Activated CD8-positive, alpha-beta memory T cell treated with anti-CD3 and anti-CD28 coated beads for 24 hours (primary cell): ENCODE results near the gene ARID2.

Source experiments
- DNase-seq: peaks from one replicate; pipeline ENCODE4 v3.0.0-alpha.2; 2020

The ARID2 gene

DNA sequence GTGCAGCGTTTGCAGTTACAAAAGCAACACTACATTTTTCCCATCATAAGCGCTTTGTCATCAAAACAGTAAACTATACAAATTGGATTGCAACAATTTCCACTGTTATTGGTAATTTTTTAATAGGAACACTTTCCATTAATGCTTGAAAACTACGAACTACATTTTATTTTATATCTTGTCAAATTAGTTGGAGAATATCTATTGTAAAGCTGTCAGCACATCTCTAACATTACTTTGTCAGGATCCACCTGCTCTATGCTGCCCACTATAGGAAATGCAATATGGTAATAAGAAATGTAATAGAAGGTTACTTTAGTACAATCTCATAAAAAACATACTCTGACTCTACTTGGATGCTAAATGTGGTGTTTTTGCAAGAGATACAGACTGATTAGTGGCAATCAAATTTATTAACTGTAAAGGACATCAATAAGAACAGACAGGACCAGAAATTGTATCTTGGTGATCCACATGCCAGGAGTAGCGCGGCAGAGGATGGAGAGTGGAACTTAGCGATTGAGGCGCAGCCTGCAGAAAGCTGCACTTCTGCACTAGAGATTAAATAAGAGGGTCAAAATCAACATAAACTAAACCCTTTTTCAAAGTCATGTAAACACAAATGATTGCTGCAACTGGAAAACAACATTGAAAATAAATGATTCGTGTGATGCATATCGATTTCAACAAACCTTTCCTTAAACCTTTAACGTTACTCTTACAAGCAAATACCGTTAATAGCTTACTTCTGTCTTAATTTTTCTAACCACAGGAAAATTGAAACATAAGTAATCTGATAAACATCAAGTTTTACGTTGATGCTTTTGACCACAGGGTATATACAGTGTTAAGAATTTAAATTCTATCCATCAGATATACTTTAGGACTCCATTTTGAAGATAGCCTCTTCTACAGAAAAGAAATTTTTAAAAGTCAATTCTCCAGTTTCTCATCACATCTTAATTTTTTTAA lies 3.6 kb upstream of the ARID2 start:
- no peak for DNase-seq

DNA sequence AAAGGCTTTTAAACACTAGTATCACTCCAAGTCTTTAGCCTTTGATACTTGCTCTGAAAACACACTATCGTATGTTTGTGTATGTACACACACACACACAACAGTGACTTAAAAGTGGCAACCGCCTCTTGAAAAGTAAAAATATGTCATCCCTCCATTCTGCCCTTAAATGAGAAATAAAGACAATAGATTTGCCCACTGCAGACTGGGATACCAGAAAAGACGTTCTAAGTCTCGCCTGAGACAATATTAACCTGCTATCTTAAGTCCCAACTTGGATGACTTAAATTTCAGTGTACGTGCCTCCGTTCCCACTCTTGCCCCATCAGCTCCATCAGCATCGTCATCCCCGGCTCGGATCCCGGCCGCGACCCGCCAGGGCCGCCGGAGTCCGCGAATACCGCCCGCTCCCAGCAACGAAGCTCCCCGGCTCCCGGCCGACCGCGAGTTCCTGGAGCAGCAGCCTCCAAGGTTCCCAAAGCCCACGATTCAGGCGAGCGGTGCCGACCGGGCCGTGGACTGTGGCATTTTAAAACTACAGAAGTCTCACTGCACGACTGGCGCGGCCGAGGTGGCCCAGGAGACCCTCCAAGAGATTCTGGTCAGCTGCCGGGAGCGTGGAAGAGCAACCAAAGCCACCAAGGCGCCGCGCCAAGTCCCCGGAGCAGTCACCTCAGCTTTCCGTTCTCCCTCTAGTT lies 2.8 kb upstream of the ARID2 start:
- peak; percentile 76 for DNase-seq

DNA sequence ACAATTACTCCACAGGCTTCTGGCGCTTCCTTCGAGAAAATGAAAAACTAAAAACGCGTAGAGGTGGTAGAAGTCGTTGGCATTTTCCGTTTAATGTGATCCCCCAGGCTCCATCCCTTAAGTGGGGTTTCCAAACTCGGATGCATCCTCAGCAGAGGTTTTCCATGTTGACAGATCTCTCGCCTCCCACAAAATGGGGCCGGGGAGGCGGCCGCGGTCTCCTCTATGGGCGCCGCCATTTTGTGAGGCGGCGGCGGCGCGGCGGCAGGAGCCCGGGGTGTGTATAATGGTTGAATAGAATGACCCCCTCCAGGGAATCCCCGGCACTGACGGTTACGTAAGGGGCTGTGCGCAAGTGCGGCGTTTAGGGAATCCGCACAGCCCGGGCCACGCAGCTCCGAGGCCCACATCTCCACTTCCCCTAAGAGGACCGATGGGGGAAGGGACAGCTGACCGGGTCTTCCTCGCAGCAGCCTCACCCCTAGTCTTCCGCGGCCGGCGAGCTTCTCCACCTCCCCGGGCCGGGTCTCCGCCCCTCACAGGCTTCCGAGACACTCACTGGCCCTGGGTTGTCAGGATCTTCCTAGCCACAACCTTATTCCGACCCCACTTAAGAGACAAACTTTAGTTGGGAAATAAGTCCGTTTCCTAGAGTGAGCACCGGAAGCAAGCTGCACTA lies 2.1 kb upstream of the ARID2 start:
- DNase-seq = peak; percentile 91

DNA sequence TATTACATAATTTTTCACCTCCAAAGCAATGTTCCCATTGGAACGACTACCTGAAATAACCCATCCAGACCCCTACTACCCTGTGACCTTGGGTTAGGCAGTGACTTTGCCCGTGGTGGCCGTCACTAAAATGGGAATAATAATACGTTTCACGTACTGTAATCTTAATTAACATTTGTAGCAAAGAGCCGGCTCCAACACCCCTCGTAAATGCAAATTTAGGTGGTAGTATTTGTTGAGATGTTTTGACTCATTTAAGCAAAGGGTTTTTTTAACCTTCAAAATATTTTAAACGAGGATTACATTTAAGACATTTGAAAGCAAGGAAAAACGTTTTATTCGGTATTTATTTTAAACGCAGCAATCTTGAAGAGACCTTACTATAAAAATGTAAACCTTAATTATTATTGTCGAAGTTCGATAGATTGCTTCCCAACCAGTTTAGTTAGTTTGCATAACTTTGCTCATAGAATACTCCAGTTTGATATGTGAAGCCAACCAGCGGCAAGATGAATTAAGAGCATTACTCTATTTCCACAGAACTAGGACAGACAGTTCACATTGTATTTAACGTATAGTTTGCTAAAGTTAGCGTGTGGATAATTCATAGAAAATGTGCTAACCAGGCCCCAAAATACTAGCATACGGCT lies 1.4 kb upstream of the ARID2 start:
- DNase-seq = no peak

DNA sequence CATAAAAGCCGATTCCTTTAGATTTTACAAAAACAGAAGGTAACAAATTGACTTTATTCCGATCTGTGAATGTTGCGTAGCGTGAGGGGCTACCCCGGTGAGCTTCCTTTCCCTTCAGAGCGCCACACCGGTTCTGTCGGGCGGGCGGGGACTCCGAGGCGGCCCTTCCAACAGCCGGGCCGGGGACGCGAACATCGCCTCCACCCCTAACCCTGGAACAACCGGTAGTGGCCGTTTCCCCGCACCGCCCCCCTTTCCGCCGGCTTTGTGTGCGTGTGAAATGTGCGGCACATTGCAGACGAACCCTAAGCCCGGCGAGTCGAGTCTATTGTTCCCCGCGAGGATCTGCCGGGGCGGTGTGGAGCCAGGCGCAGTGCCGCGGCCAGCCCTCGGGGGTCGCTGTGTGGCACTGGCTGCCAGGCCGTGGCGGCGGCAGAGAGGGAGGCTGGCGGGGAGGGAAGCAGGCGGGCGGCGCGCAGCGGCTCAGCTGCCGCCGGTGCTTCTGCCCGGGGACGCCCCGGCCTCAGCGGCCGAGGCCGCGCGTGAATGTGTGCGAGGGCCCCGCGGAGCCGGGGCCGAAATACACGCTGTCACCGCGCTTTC lies 775 bp upstream of the ARID2 start:
- peak; percentile 98 for DNase-seq

DNA sequence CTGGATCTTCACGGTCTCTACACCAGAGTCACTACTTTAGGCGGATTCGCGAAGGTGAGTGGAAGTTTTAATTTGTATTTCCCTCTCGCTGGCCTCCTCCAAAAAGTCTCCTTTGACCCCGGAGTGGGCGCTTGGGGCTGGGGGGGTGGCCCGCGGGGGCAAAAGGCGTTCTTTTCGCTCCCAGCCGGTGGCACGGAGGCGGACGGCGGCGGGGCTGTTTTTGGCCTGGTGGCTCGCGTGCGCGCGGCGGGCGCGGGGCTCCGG lies 510 bp downstream of the ARID2 start:
- no peak for DNase-seq

DNA sequence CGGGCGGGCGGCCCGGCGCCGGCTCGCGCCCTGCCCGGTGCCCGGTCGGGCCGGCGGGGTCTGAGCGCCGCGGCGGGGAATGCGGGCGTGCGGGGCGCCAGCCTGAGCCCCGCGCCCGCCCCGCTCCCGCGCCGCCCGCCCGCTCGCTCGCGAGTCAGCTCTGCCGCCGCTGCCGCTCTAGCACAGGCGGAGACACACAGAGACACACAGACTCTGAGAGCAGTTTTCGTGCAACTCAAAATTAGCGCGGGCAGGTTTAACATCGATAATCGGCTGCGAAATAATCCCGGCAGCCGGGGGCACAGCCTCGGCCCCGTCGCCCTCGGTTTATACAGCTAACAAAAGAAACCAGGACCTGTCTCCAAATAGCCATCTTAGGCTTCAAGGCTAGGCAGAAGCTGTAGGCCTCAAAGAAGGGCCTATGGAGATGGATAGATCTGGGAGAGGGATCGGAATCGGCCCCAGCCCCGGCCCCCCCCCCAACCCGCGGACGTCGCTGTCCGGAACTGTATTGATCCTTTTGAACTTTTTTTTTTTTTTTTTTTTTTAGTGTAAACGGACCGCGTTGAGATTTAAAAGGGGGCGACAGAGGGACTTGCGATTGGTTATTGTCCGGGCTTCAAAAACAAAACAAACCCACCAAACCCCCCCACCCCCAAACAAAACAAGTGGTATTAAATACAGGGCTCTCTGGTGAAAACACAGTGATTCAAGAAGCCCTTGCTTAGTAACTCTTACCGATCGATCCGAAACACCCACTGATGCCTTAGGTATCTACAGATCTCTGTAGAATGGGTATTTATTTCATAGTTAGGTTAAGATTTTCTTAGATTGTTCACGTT lies 1.1 kb downstream of the ARID2 start:
- DNase-seq = peak; percentile 84

DNA sequence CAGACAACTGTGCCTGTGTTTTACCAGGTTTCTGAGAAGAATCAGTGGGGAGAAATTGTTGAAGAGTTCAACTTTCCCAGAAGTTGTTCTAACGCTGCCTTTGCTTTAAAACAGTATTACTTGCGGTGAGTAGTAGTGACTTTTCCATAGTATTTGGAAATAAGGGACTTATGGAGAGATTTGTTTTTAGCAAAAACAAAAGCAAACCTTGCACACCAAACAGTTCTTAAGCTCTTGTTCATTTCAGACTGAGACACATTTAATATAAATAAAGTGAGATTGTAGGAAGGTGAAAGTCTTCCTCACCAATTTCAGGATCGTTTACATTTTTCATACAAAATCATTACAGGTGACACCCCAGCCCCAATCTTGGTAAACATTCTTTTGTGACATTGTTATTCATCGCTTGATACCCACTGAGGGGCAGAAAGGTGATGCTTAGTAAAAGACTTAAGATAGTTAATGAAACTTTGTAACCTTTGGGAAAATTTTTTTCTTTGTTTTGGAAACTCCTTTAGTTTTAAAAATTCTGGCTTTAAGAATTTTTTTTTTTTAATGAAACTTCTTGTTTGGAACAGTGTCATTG lies 1.8 kb downstream of the ARID2 start:
- no peak for DNase-seq

DNA sequence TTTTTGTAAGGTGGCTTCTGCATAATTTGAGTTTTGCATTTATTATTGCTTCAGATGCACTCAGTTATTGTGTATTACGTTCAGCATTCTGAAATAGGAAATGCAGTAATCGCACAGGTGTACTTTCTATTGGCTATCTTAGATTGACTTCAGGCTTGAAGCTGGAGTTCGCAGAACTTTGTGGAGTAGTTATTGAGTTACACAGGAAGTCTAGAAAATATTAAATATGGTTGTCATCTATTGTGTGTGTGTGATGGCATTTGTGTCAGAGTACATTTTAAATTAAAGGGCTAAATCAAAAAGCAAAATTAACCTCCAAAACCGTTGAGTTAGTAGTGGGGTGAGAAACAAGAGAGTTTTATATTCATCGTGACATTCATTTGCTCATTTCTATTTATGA lies 2.7 kb downstream of the ARID2 start:
- DNase-seq = no peak

DNA sequence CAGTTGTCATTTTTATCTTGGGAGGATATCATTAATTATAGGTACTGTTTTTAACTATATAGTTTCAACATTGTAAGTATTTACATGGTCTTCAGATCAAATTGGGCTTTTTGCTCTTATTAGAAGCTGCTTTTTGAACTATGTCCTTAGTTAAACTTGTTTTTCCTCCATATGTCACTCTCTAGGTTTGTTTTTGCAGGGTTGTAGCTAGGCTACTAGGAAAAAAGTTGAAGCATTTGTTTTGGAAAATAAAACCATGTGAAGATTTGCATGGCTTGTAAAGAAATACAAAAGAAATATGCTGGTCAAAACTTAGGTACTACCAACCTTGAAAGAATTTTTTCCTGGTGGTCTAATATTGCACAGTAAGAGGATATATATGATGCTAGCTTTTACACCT lies 3.4 kb downstream of the ARID2 start:
- DNase-seq = no peak

DNA sequence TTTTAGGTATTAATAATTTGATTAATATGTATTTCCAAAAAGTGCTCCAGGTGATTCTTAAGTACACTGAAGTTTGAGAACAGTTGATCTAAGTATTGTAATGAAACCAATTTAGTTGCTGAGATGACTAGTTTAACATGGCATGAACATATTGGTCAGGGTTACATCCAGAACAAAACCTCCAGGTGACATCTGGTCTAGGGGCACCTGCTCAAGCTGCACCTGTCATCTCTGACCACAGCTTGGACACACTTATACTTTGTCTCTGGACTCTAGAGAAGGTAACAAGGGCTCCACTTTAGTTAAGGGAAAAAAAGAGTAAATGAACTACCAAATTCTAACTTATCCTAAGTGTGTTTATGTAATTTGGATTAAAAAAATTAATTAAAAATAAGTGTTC lies 8.1 kb downstream of the ARID2 start:
- no peak for DNase-seq

DNA sequence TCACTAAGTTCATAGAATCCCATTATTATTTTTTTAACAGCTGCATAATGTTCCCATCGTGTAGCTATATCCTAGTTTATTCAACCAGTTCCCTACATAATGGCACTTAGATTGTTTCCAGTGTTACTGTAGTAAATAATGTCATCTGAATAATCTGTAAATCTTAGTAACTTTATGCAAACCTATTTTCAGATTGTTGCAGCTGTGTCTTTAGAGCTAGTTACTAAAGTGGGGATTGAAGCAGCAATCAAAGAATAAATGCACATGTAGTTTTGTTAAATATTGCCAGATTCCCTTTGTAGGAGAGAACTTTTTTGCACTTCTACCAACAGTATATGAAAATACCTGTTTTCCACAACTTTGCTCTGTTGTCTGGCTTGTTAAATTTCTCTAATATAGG lies 13.1 kb downstream of the ARID2 start:
- no peak for DNase-seq

DNA sequence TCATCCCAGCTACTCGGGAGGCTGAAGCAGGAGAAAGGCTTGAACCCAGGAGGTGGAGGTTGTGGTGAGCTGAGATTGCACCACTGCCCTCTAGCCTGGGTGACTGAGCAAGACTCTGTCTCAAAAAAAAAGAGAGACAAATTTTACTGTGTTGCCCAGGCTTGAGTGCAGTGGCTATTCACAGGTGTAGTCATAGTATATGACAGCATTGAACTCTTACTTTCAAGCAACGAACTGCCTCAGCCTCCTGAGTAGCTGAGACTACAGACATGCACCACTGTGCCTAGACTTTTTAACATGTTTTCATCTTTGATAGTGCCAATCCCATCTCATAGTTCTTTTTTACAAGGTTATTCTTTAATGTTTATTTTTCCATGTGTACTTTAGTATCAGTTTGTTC lies 13.7 kb downstream of the ARID2 start:
- DNase-seq = no peak

DNA sequence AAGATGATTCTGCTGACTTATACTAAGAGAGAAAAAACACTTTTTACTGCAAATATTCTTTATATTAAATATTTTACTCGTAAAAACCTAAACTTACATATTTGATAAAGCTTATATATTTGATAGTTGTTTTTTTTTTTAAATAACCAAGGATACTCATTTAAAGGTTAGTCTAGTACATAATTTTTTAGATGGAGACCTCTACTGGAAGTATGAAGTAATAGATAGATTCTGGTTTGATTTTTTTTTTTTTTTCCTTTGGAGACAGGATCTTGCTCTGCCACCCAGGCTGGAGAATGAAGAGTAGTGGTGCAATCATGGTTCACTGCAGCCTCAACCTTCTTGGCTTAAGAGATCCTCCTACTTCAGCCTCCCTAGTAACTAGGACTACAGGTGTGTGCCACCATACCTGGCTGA lies 16.4 kb downstream of the ARID2 start:
- no peak for DNase-seq

DNA sequence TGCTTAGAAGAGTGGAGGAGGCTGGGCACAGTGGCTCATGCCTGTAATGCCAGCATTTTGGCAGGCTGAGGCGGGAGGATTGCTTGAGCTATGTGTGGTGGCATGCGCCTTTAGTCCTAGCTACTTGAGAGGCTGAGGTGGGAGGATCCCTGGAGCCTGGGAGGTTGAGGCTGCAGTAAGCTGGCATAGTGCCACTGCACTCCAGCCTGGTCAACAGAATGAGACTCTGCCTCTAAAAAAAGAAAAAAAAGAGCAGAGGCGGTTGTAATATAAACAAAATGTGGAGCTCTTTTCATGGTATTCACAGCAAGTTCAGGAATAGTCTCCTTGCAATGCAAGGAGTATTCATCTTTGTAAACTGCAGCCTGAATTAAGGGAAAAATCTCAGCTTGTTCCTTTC lies 27.2 kb downstream of the ARID2 start:
- DNase-seq = no peak

DNA sequence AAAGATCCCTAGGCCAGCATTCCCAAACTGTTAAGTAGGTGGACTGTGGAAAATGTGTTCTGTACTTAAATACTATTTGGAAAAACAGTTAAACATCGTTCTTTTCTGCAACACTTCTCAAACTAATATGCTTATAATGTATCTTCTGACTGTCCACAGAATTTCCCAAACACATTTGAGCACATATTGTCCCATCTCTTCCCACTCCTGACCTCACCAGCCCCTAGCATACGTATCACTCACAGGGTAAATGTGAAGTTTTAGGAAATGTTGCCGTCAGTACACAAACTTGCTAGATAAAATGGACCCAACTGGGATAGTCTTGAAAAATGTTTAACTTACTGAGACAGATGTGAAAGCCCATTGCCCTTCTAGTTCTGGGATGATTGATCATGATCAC lies 27.7 kb downstream of the ARID2 start:
- no peak for DNase-seq

DNA sequence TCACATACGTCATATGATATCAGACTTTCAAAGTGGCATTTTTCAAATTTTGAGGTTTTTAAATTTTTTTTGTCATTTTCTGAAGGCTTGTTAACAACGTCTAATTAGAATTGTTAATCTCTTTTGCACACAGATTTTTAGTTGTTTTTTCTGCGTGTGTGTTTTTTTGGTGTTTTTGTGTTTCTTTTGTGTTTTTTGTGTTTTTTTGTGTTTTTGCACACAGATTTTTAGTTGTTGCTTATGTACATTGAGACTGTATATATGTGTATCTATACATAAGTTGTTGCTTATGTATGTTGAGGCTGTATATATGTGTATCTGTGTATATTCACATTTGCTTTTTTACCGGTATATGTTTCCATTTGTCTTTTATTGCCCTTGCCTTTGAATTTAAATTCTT lies 30.8 kb downstream of the ARID2 start:
- no peak for DNase-seq

DNA sequence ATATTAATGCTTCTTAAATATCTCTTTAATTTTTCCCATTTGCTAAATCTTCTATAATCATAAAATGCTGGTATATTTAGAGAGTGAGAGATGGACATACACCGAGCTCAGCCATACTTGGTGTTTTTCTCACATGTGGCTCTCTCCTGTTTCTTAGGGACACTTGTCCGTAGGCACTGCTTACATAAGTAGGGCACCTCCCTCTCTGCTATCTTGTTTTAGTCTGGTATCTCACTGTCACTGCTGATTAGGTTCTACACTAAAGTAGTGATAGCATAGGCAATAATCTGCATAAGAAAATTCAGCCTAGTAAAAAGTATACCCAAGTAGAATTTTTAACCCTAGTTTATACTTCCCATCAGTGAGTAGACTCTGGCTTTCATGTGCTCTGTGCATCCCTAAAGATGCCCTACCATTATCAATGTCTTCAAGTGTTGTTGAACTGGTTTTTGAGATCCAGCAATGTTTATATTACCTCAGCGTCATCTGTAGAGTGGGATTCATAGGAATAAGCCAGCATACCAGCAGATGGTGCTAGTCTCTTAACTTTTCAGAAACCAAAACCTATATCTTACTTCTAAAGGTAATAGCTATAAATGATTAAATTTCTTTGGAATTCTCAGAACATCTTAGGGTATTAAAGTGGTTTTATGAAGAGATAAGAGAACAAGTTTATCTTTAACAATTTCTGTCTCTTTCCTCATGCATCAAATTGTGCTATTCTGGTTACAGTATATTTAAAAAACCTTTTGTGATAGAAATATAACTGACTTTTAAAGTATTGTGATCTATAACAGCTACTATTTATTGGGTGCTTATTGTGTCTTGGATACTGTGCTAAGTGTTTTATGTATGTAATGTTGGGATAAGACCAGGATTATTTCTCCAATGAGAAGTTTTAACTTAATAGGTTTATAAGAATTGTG lies 32.9 kb downstream of the ARID2 start:
- DNase-seq = no peak

DNA sequence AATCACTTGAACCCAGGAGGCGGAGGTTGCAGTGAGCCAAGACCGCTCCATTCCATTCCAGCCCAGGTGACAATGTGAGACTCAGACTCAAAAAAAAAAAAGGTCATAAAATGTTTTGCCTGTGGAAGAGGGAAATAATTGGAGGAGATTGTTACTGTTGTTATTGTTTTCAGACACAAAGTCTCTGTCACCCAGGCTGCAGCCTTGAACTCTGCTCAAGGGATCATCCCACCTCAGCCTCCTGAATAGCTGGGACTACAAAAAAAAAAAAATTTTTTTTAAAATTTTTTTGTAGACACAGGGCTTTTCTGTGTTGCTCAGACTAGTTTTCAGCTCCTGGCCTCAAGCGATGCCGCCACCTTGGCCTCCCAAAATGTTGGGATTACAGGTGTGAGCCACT lies 33.9 kb downstream of the ARID2 start:
- DNase-seq = no peak

DNA sequence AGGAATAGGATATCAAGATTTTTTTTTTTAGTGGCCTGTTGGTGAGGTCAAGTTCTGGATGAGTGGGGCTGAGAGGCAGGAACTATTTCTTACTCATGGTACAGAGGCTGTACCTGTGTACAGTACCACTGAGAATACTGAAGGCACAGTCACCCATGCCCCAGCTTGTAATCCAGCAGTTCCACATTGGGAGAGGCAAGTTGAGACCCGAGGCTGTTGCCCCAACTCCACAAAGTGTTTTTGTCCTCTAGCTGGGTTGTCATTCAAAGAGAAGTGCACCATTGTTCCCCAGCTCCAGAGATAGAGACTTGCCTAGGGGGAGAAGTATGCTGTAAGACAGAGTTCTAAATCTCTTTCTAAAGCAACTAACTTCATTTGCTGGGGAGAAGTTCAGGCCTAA lies 38.7 kb downstream of the ARID2 start:
- no peak for DNase-seq

DNA sequence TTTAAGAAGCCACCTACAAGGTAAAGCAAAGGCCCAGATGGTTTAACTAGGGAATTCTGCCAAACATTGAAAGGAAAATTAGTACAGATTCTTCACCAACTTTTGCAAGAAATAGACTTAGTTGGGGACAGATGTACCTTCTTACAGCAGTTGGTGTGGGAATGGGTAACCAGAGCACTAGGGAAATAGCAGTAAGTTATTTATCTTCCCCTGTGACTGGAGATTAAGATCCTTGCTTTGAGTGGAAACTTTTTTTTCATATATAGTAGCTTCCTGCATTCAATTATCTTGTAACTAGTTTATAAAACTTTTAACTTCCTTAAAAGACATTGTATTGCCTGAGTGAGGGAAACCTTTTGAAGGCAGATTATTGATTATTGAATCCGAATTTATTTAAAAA lies 44.2 kb downstream of the ARID2 start:
- DNase-seq = no peak
